ENCODE results near the gene TNFRSF11A.

Gene TNFRSF11A

GRCh38 chr18:62370366-62370765 is 45.3 kb downstream of the TNFRSF11A start:
- no peak overlapping the region for H3K4me3 Mint-ChIP-seq
- H3K9me3 Mint-ChIP-seq = no peaks in the 10 kb centered on the region
- no peak for DNase-seq
- H3K27ac Mint-ChIP-seq = peak overlapping the region; percentile 16
- H3K27me3 Mint-ChIP-seq = no peaks in the 10 kb centered on the region
- CTCF ChIA-PET = interaction anchor here (1.1 to 1.5 kb wide), 3 partner anchors 45 to 120 kb away, joined by 3 to 4 read pairs (median 3); partner anchors contain the start of gene TNFRSF11A
- peaks cover 39% of the 10 kb centered on the region for H3K4me1 Mint-ChIP-seq
- H3K36me3 Mint-ChIP-seq = peaks cover 33% of the 10 kb centered on the region

GRCh38 chr18:62371436-62371835 is 46.3 kb downstream of the TNFRSF11A start:
- no peaks in the 10 kb centered on the region for H3K27me3 Mint-ChIP-seq
- no peaks in the 10 kb centered on the region for H3K9me3 Mint-ChIP-seq
- CTCF ChIA-PET = no interaction called here
- no peak overlapping the region for H3K4me3 Mint-ChIP-seq
- no peak overlapping the region for H3K27ac Mint-ChIP-seq
- H3K36me3 Mint-ChIP-seq = peaks cover 28% of the 10 kb centered on the region
- H3K4me1 Mint-ChIP-seq = peaks cover 37% of the 10 kb centered on the region
- no peak for DNase-seq

- CTCF ChIA-PET = no interaction called here
- Mint-ChIP-seq H3K27ac (peak overlapping the region; percentile 13), H3K4me1 (peaks cover 36% of the 10 kb centered on the region), H3K27me3 (no peaks in the 10 kb centered on the region), H3K36me3 (peaks cover 26% of the 10 kb centered on the region), H3K4me3 (no peak overlapping the region), H3K9me3 (no peaks in the 10 kb centered on the region)
- no peak for DNase-seq
Measured at GRCh38 chr18:62372156-62372555, 47.0 kb downstream of the TNFRSF11A start.

- no peak overlapping the region for H3K27ac Mint-ChIP-seq
- H3K4me1 Mint-ChIP-seq = peaks cover 32% of the 10 kb centered on the region
- CTCF ChIA-PET = no interaction called here
Measured at GRCh38 chr18:62372882-62373281, 47.8 kb downstream of the TNFRSF11A start.

GRCh38 chr18:62374410-62374965 is 49.4 kb downstream of the TNFRSF11A start:
- H3K4me3 Mint-ChIP-seq = no peak overlapping the region
- H3K4me1 Mint-ChIP-seq = peaks cover 23% of the 10 kb centered on the region
- no peaks in the 10 kb centered on the region for H3K27me3 Mint-ChIP-seq
- CTCF ChIA-PET = no interaction called here
- no peak for DNase-seq
- H3K36me3 Mint-ChIP-seq = peaks cover 32% of the 10 kb centered on the region
- H3K27ac Mint-ChIP-seq = no peak overlapping the region
- no peaks in the 10 kb centered on the region for H3K9me3 Mint-ChIP-seq

More at GRCh38 chr18:62372882-62373281, 47.8 kb downstream of the TNFRSF11A start:
- Mint-ChIP-seq H3K36me3 (peaks cover 29% of the 10 kb centered on the region), H3K27me3 (no peaks in the 10 kb centered on the region), H3K4me3 (no peak overlapping the region), H3K9me3 (no peaks in the 10 kb centered on the region)
- no peak for DNase-seq

- DNase-seq = no peak
- CTCF ChIA-PET = interaction anchor here (0.9 kb wide), 1 partner anchor 9 kb away, joined by 3 read pairs; no protein-coding TSS in a partner anchor
- Mint-ChIP-seq H3K9me3 (peaks cover under 1% of the 10 kb centered on the region), H3K4me1 (peaks cover 9% of the 10 kb centered on the region), H3K4me3 (no peak overlapping the region), H3K27me3 (no peaks in the 10 kb centered on the region), H3K36me3 (peaks cover 34% of the 10 kb centered on the region), H3K27ac (no peak overlapping the region)
Measured at GRCh38 chr18:62377131-62377807, 52.2 kb downstream of the TNFRSF11A start.

GRCh38 chr18:62379051-62379450 is 53.9 kb downstream of the TNFRSF11A start:
- peaks cover 7% of the 10 kb centered on the region for H3K9me3 Mint-ChIP-seq
- CTCF ChIA-PET = no interaction called here

GRCh38 chr18:62381373-62381772 is 56.3 kb downstream of the TNFRSF11A start:
- H3K9me3 Mint-ChIP-seq = peaks cover 7% of the 10 kb centered on the region
- no peaks in the 10 kb centered on the region for H3K27me3 Mint-ChIP-seq
- H3K36me3 Mint-ChIP-seq = peaks cover 45% of the 10 kb centered on the region
- CTCF ChIA-PET = no interaction called here
- no peak overlapping the region for H3K27ac Mint-ChIP-seq
- no peak for DNase-seq
- H3K4me3 Mint-ChIP-seq = no peak overlapping the region
- H3K4me1 Mint-ChIP-seq = no peaks in the 10 kb centered on the region

More at GRCh38 chr18:62379051-62379450, 53.9 kb downstream of the TNFRSF11A start:
- H3K27me3 Mint-ChIP-seq = no peaks in the 10 kb centered on the region
- H3K4me3 Mint-ChIP-seq = no peak overlapping the region
- no peak overlapping the region for H3K27ac Mint-ChIP-seq
- H3K4me1 Mint-ChIP-seq = peaks cover 4% of the 10 kb centered on the region
- no peak for DNase-seq
- peaks cover 38% of the 10 kb centered on the region for H3K36me3 Mint-ChIP-seq

GRCh38 chr18:62384068-62384467 is 59.0 kb downstream of the TNFRSF11A start:
- H3K27ac Mint-ChIP-seq = no peak overlapping the region
- DNase-seq = no peak
- peaks cover 7% of the 10 kb centered on the region for H3K9me3 Mint-ChIP-seq
- H3K4me1 Mint-ChIP-seq = no peaks in the 10 kb centered on the region
- CTCF ChIA-PET = no interaction called here
- peaks cover 28% of the 10 kb centered on the region for H3K36me3 Mint-ChIP-seq
- H3K27me3 Mint-ChIP-seq = no peaks in the 10 kb centered on the region
- H3K4me3 Mint-ChIP-seq = no peak overlapping the region

- Mint-ChIP-seq H3K9me3 (peaks cover 7% of the 10 kb centered on the region), H3K4me3 (no peak overlapping the region), H3K36me3 (peaks cover 24% of the 10 kb centered on the region), H3K27me3 (no peaks in the 10 kb centered on the region), H3K27ac (no peak overlapping the region), H3K4me1 (no peaks in the 10 kb centered on the region)
- CTCF ChIA-PET = no interaction called here
- DNase-seq = no peak
Measured at GRCh38 chr18:62384610-62385097, 59.5 kb downstream of the TNFRSF11A start.

GRCh38 chr18:62386091-62386490 is 61.0 kb downstream of the TNFRSF11A start:
- CTCF ChIA-PET = no interaction called here
- H3K27me3 Mint-ChIP-seq = no peaks in the 10 kb centered on the region
- H3K36me3 Mint-ChIP-seq = peaks cover 22% of the 10 kb centered on the region
- H3K4me3 Mint-ChIP-seq = no peak overlapping the region
- no peak for DNase-seq
- no peak overlapping the region for H3K27ac Mint-ChIP-seq
- peaks cover 9% of the 10 kb centered on the region for H3K9me3 Mint-ChIP-seq
- no peaks in the 10 kb centered on the region for H3K4me1 Mint-ChIP-seq

- DNase-seq = no peak
- Mint-ChIP-seq H3K27ac (no peak overlapping the region), H3K4me1 (no peaks in the 10 kb centered on the region), H3K9me3 (peaks cover 9% of the 10 kb centered on the region), H3K27me3 (no peaks in the 10 kb centered on the region), H3K36me3 (peaks cover 22% of the 10 kb centered on the region), H3K4me3 (no peak overlapping the region)
- CTCF ChIA-PET = no interaction called here
Measured at GRCh38 chr18:62386601-62387000, 61.5 kb downstream of the TNFRSF11A start.

- CTCF ChIA-PET = no interaction called here
- no peak overlapping the region for H3K4me3 Mint-ChIP-seq
- H3K4me1 Mint-ChIP-seq = no peaks in the 10 kb centered on the region
- no peak overlapping the region for H3K27ac Mint-ChIP-seq
- peaks cover 9% of the 10 kb centered on the region for H3K9me3 Mint-ChIP-seq
- H3K27me3 Mint-ChIP-seq = no peaks in the 10 kb centered on the region
- peaks cover 22% of the 10 kb centered on the region for H3K36me3 Mint-ChIP-seq
- no peak for DNase-seq
Measured at GRCh38 chr18:62387257-62387656, 62.1 kb downstream of the TNFRSF11A start.

GRCh38 chr18:62388855-62389760 is 64.0 kb downstream of the TNFRSF11A start:
- H3K27me3 Mint-ChIP-seq = peaks cover 4% of the 10 kb centered on the region
- H3K9me3 Mint-ChIP-seq = peaks cover 2% of the 10 kb centered on the region
- H3K4me1 Mint-ChIP-seq = no peaks in the 10 kb centered on the region
- CTCF ChIA-PET = interaction anchor here (0.6 kb wide), 1 partner anchor 117 kb away, joined by 3 read pairs; no protein-coding TSS in a partner anchor
- DNase-seq = no peak
- H3K27ac Mint-ChIP-seq = no peak overlapping the region
- H3K36me3 Mint-ChIP-seq = peaks cover 10% of the 10 kb centered on the region
- H3K4me3 Mint-ChIP-seq = no peak overlapping the region

Measured in activated naive CD4-positive, alpha-beta T cell treated with anti-CD3 and anti-CD28 coated beads, Interleukin-2, amount 10 ng/mL, durations not matched to agents 7 days and 5 days (primary cell).